ENCODE data around the gene SLC10A6.

Gene SLC10A6

DNA sequence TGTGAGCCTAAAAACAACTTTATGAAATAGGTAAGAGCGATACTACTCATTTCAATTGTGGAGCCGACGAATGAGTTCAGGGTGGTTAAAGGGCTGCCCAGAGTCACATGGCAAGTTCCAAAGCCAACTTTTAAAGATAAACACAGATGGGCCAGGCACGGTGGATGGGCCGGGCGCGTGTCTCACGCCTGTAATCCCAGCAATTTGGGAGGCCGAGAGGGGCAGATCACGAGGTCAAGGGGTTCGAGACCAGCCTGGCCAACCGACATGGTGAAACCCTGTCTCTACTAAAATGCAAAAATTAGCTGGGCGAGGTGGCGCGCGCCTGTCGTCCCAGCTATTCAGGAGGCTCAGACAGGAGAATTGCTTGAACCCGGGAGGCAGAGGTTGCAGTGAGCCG lies 44.0 kb upstream of the SLC10A6 start:
- H3K79me2 ChIP-seq (ENCODE audit: control insufficient read depth, insufficient read depth, low read length), result no peaks in the 10 kb centered on the region
- H3K27ac ChIP-seq (ENCODE audit: low read depth, low read length), result no peak overlapping the region
- no peaks in the 10 kb centered on the region for H3K4me1 ChIP-seq (ENCODE audit: control insufficient read depth, low read depth, low read length)
- peak overlapping the region; percentile 42 for H3K56ac ChIP-seq (ENCODE audit: low read length)
- no peak overlapping the region for H3K4me3 ChIP-seq (ENCODE audit: low read length)
- no peaks in the 10 kb centered on the region for H3K27me3 ChIP-seq (ENCODE audit: insufficient read depth, low read length, poor library complexity)
- no CpG with 5 or more reads among the region's 19 CpGs for whole genome bisulfite sequencing (ENCODE audit: extremely low coverage, insufficient coverage, low lambda C conversion rate)
- no peak overlapping the region for H3K18ac ChIP-seq (ENCODE audit: low read length)
- H2BK15ac ChIP-seq (replicated peaks; ENCODE audit: low read depth), result no peak overlapping the region
- DNase-seq, result no peak
- H3K4ac ChIP-seq (ENCODE audit: low read depth, low read length), result no peak overlapping the region
- H3K36me3 ChIP-seq (ENCODE audit: control insufficient read depth, insufficient read depth, low read length), result no peaks in the 10 kb centered on the region
- H2BK5ac ChIP-seq (ENCODE audit: low read length), result no peak overlapping the region
- H3K23ac ChIP-seq (ENCODE audit: low read length), result no peak overlapping the region
- no peak overlapping the region for H2BK120ac ChIP-seq (ENCODE audit: low read depth, low read length)
- no peak overlapping the region for H4K5ac ChIP-seq (ENCODE audit: low read length)
- H4K8ac ChIP-seq (ENCODE audit: low read depth, low read length), result no peak overlapping the region
- no peaks in the 10 kb centered on the region for H3K79me1 ChIP-seq (ENCODE audit: low read length)
- no peak overlapping the region for H2AK5ac ChIP-seq (ENCODE audit: low read length)
- H3K9ac ChIP-seq (ENCODE audit: low read length), result no peak overlapping the region
- no peak overlapping the region for H3K4me2 ChIP-seq (ENCODE audit: low read length)

DNA sequence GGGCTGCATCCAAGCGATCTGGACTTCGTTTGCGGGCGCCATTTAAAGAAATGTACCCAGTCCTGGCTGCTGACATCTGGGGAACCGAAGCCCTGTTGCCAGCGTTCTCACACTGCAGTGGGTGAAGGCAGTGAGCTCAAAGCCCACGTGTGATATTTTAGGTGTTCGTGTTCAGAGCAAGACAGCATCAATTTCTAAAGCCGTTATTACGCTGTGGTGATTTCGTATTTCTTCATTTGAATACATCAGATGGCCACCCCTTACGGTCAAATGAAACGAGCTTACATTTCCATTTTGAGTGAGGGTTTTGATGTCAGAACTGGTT lies 43.4 kb upstream of the SLC10A6 start:
- no peak for DNase-seq
- no peak overlapping the region for H2AK5ac ChIP-seq (ENCODE audit: low read length)
- no peaks in the 10 kb centered on the region for H3K79me1 ChIP-seq (ENCODE audit: low read length)
- no peaks in the 10 kb centered on the region for H3K27me3 ChIP-seq (ENCODE audit: insufficient read depth, low read length, poor library complexity)
- no peaks in the 10 kb centered on the region for H3K4me1 ChIP-seq (ENCODE audit: control insufficient read depth, low read depth, low read length)
- H4K5ac ChIP-seq (ENCODE audit: low read length), result no peak overlapping the region
- peak overlapping the region; percentile 69 for H3K4me2 ChIP-seq (ENCODE audit: low read length)
- H3K36me3 ChIP-seq (ENCODE audit: control insufficient read depth, insufficient read depth, low read length), result no peaks in the 10 kb centered on the region
- H4K8ac ChIP-seq (ENCODE audit: low read depth, low read length), result no peak overlapping the region
- no peak overlapping the region for H2BK120ac ChIP-seq (ENCODE audit: low read depth, low read length)
- H3K56ac ChIP-seq (ENCODE audit: low read length), result peak overlapping the region; percentile 92
- no peak overlapping the region for H3K27ac ChIP-seq (ENCODE audit: low read depth, low read length)
- H3K9ac ChIP-seq (ENCODE audit: low read length), result peak overlapping the region; percentile 87
- H2BK5ac ChIP-seq (ENCODE audit: low read length), result no peak overlapping the region
- H3K23ac ChIP-seq (ENCODE audit: low read length), result peak overlapping the region; percentile 85
- whole genome bisulfite sequencing (ENCODE audit: extremely low coverage, insufficient coverage, low lambda C conversion rate), result no CpG with 5 or more reads among the region's 13 CpGs
- no peak overlapping the region for H3K4ac ChIP-seq (ENCODE audit: low read depth, low read length)
- H3K4me3 ChIP-seq (ENCODE audit: low read length), result peak overlapping the region; percentile 55
- no peaks in the 10 kb centered on the region for H3K79me2 ChIP-seq (ENCODE audit: control insufficient read depth, insufficient read depth, low read length)
- no peak overlapping the region for H2BK15ac ChIP-seq (replicated peaks; ENCODE audit: low read depth)
- peak overlapping the region; percentile 89 for H3K18ac ChIP-seq (ENCODE audit: low read length)

- peak within 1 kb of the TSS; percentile 92 for H3K56ac ChIP-seq (ENCODE audit: low read length)
- peak; percentile 94 for DNase-seq
- H3K18ac ChIP-seq (ENCODE audit: low read length), result peak within 1 kb of the TSS; percentile 89
- H3K36me3 ChIP-seq (ENCODE audit: control insufficient read depth, insufficient read depth, low read length), result no peaks in the 10 kb centered on the region
- WGBS (ENCODE audit: extremely low coverage, insufficient coverage, low lambda C conversion rate), result no CpG with 5 or more reads among the region's 84 CpGs
- H3K9ac ChIP-seq (ENCODE audit: low read length), result peak within 1 kb of the TSS; percentile 87
- no peak within 1 kb of the TSS for H4K5ac ChIP-seq (ENCODE audit: low read length)
- peak within 1 kb of the TSS; percentile 61 for H3K4ac ChIP-seq (ENCODE audit: low read depth, low read length)
- H3K4me2 ChIP-seq (ENCODE audit: low read length), result peak within 1 kb of the TSS; percentile 69
- no peaks in the 10 kb centered on the region for H3K4me1 ChIP-seq (ENCODE audit: control insufficient read depth, low read depth, low read length)
- no peaks in the 10 kb centered on the region for H3K27me3 ChIP-seq (ENCODE audit: insufficient read depth, low read length, poor library complexity)
- no peak within 1 kb of the TSS for H2AK5ac ChIP-seq (ENCODE audit: low read length)
- H3K27ac ChIP-seq (ENCODE audit: low read depth, low read length), result peak within 1 kb of the TSS; percentile 58
- peak within 1 kb of the TSS; percentile 55 for H3K4me3 ChIP-seq (ENCODE audit: low read length)
- no peaks in the 10 kb centered on the region for H3K79me2 ChIP-seq (ENCODE audit: control insufficient read depth, insufficient read depth, low read length)
- H4K8ac ChIP-seq (ENCODE audit: low read depth, low read length), result peak within 1 kb of the TSS; percentile 58
- peak within 1 kb of the TSS; percentile 49 for H2BK5ac ChIP-seq (ENCODE audit: low read length)
- H3K79me1 ChIP-seq (ENCODE audit: low read length), result no peaks in the 10 kb centered on the region
- H2BK15ac ChIP-seq (replicated peaks; ENCODE audit: low read depth), result no peak within 1 kb of the TSS
- H3K23ac ChIP-seq (ENCODE audit: low read length), result peak within 1 kb of the TSS; percentile 85
- H2BK120ac ChIP-seq (ENCODE audit: low read depth, low read length), result peak within 1 kb of the TSS; percentile 66
These were observed 42.8 kb upstream of the SLC10A6 start, which contains the start of gene C4orf36 for GRCh38 chr4:86891762-86892635. C4orf36 (minus strand) TSS chr4:86892422; CDS start chr4:86891520, 902 bp downstream.

- H3K79me1 ChIP-seq (ENCODE audit: low read length), result no peaks in the 10 kb centered on the region
- no peak overlapping the region for H2AK5ac ChIP-seq (ENCODE audit: low read length)
- H3K4me2 ChIP-seq (ENCODE audit: low read length), result no peak overlapping the region
- no peaks in the 10 kb centered on the region for H3K4me1 ChIP-seq (ENCODE audit: control insufficient read depth, low read depth, low read length)
- no peak overlapping the region for H3K56ac ChIP-seq (ENCODE audit: low read length)
- H3K27me3 ChIP-seq (ENCODE audit: insufficient read depth, low read length, poor library complexity), result no peaks in the 10 kb centered on the region
- H3K23ac ChIP-seq (ENCODE audit: low read length), result no peak overlapping the region
- H4K8ac ChIP-seq (ENCODE audit: low read depth, low read length), result no peak overlapping the region
- no peak overlapping the region for H3K18ac ChIP-seq (ENCODE audit: low read length)
- no peak overlapping the region for H2BK120ac ChIP-seq (ENCODE audit: low read depth, low read length)
- H3K36me3 ChIP-seq (ENCODE audit: control insufficient read depth, insufficient read depth, low read length), result no peaks in the 10 kb centered on the region
- no peak overlapping the region for H3K4ac ChIP-seq (ENCODE audit: low read depth, low read length)
- H3K79me2 ChIP-seq (ENCODE audit: control insufficient read depth, insufficient read depth, low read length), result no peaks in the 10 kb centered on the region
- H3K4me3 ChIP-seq (ENCODE audit: low read length), result no peak overlapping the region
- WGBS (ENCODE audit: extremely low coverage, insufficient coverage, low lambda C conversion rate), result no CpG with 5 or more reads among the region's 7 CpGs
- H4K5ac ChIP-seq (ENCODE audit: low read length), result no peak overlapping the region
- no peak for DNase-seq
- no peak overlapping the region for H2BK5ac ChIP-seq (ENCODE audit: low read length)
- H2BK15ac ChIP-seq (replicated peaks; ENCODE audit: low read depth), result no peak overlapping the region
- H3K27ac ChIP-seq (ENCODE audit: low read depth, low read length), result no peak overlapping the region
- H3K9ac ChIP-seq (ENCODE audit: low read length), result no peak overlapping the region
These were observed 41.6 kb upstream of the SLC10A6 start for GRCh38 chr4:86890790-86891189.

GRCh38 chr4:86879641-86880040 lies 30.5 kb upstream of the SLC10A6 start:
- H3K27me3 ChIP-seq (ENCODE audit: insufficient read depth, low read length, poor library complexity), result no peaks in the 10 kb centered on the region
- WGBS (ENCODE audit: extremely low coverage, insufficient coverage, low lambda C conversion rate), result no CpG with 5 or more reads among the region's 1 CpG
- no peak overlapping the region for H3K18ac ChIP-seq (ENCODE audit: low read length)

More at GRCh38 chr4:86879641-86880040, 30.5 kb upstream of the SLC10A6 start:
- no peak overlapping the region for H4K5ac ChIP-seq (ENCODE audit: low read length)
- H3K56ac ChIP-seq (ENCODE audit: low read length), result no peak overlapping the region
- no peak overlapping the region for H3K4ac ChIP-seq (ENCODE audit: low read depth, low read length)
- no peak overlapping the region for H3K23ac ChIP-seq (ENCODE audit: low read length)
- no peak for DNase-seq
- H3K79me1 ChIP-seq (ENCODE audit: low read length), result no peaks in the 10 kb centered on the region
- H3K4me3 ChIP-seq (ENCODE audit: low read length), result no peak overlapping the region
- H3K79me2 ChIP-seq (ENCODE audit: control insufficient read depth, insufficient read depth, low read length), result no peaks in the 10 kb centered on the region
- H2AK5ac ChIP-seq (ENCODE audit: low read length), result no peak overlapping the region
- no peak overlapping the region for H2BK5ac ChIP-seq (ENCODE audit: low read length)
- H2BK15ac ChIP-seq (replicated peaks; ENCODE audit: low read depth), result no peak overlapping the region
- no peaks in the 10 kb centered on the region for H3K4me1 ChIP-seq (ENCODE audit: control insufficient read depth, low read depth, low read length)
- no peak overlapping the region for H3K4me2 ChIP-seq (ENCODE audit: low read length)
- H3K9ac ChIP-seq (ENCODE audit: low read length), result no peak overlapping the region
- no peak overlapping the region for H3K27ac ChIP-seq (ENCODE audit: low read depth, low read length)
- no peak overlapping the region for H4K8ac ChIP-seq (ENCODE audit: low read depth, low read length)
- no peaks in the 10 kb centered on the region for H3K36me3 ChIP-seq (ENCODE audit: control insufficient read depth, insufficient read depth, low read length)
- H2BK120ac ChIP-seq (ENCODE audit: low read depth, low read length), result no peak overlapping the region
